Measurements from ENCODE around the gene PPARD.

DNA sequence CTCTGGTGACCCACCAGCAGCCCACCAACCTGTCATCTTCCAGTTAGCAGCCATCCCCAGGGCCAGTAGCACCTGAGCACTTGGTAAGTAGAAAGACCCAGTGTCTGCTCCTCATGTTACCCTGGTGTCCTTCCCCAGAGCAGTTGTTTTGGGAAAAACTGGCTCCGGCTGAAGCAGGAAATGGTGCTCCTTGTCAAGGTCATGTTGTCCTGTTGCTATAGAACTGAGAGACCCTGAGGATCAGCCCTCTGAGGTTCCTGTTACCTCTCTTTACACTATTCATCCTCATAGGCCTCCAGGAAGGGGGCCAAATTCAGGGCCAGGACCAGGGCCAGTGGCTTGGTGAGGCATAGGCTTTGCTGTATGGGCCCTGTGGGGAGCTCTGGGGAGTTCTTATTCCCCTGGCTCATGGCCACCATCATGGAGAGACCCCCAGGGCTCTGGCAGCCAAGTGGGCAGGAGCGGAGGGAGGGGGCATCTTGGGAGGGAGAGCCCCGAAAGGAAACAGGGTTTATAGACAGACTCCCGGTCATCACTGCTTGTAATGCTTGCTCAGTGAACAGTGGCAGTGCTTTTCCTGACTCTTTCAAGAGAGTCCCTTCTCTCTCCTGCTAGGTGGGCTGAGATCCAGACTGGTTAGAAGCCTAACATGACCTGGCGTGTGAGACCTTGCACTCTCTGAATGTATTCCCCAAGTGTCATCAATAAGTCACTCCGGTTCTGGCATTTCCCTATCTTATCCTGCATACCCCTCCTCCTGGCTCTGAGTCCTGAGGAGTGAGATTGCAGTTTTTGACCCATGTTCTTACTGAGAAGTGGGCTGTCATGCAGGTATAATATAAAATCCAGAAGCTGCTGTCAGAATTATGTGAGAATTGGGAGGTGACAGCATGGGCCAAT, 50.7 kb downstream of the PPARD start:
- TF ChIP-seq, protein P1, sequence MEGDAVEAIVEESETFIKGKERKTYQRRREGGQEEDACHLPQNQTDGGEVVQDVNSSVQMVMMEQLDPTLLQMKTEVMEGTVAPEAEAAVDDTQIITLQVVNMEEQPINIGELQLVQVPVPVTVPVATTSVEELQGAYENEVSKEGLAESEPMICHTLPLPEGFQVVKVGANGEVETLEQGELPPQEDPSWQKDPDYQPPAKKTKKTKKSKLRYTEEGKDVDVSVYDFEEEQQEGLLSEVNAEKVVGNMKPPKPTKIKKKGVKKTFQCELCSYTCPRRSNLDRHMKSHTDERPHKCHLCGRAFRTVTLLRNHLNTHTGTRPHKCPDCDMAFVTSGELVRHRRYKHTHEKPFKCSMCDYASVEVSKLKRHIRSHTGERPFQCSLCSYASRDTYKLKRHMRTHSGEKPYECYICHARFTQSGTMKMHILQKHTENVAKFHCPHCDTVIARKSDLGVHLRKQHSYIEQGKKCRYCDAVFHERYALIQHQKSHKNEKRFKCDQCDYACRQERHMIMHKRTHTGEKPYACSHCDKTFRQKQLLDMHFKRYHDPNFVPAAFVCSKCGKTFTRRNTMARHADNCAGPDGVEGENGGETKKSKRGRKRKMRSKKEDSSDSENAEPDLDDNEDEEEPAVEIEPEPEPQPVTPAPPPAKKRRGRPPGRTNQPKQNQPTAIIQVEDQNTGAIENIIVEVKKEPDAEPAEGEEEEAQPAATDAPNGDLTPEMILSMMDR (IDR thresholded peaks at IDR 0.05), result no peak
- no peak for TF ChIP-seq POLR2A (IDR thresholded peaks at IDR 0.05)

Measured in Peyer's patch (tissue), 4 donors.